HL-60 (cell line): ENCODE measurements around the gene LIPC.

Source experiments
- DNase-seq, 2 experiments: peaks; one replicate each; pipeline ENCODE4 v3.0.0-alpha.2; 2010 to 2020; ENCODE audit warnings: low read depth in 1 of 2, low spot score in 1 of 2
- H3K27ac ChIP-seq: fragments of 250-450 bp; sonication (Bioruptor Pico); replicated peaks from 2 replicates; pipeline ENCODE4 v1.5.1; 2020; ENCODE audit warnings: mild to moderate bottlenecking, moderate library complexity
- H3K27me3 ChIP-seq: fragments of 250-450 bp; sonication (Bioruptor Pico); 2 replicates; pipeline ENCODE4 v1.5.1; 2021; ENCODE audit warnings: mild to moderate bottlenecking, moderate library complexity; ENCODE audit not compliant: insufficient read depth, poor library complexity, severe bottlenecking
- H3K4me3 ChIP-seq: replicated peaks from 2 replicates; pipeline ENCODE4 v1.5.1; 2011; ENCODE audit warnings: mild to moderate bottlenecking, control low read depth, low read length; ENCODE audit not compliant: insufficient read depth
- GABPA ChIP-seq: IDR thresholded peaks from 2 replicates; pipeline ENCODE4 v1.6.1; 2012; ENCODE audit warnings: low read depth
- POLR2AphosphoS5 ChIP-seq: IDR thresholded peaks from 2 replicates; pipeline ENCODE4 v1.6.1; 2012; ENCODE audit warnings: low read depth
- SPI1 ChIP-seq: IDR thresholded peaks from 2 replicates; pipeline ENCODE4 v1.6.1; 2012; ENCODE audit warnings: low read depth, mild to moderate bottlenecking, borderline replicate concordance
- TF ChIP-seq, protein P1 (sequence below): IDR thresholded peaks from one replicate; pipeline ENCODE4 v1.5.1; 2011; ENCODE audit warnings: low read length, control low read depth, inconsistent platforms; ENCODE audit not compliant: insufficient read depth
- TF ChIP-seq, protein P2 (sequence below): IDR thresholded peaks from 2 replicates; pipeline ENCODE4 v1.6.1; 2012; ENCODE audit warnings: low read depth; ENCODE audit not compliant: insufficient replicate concordance

LIPC gene

DNA sequence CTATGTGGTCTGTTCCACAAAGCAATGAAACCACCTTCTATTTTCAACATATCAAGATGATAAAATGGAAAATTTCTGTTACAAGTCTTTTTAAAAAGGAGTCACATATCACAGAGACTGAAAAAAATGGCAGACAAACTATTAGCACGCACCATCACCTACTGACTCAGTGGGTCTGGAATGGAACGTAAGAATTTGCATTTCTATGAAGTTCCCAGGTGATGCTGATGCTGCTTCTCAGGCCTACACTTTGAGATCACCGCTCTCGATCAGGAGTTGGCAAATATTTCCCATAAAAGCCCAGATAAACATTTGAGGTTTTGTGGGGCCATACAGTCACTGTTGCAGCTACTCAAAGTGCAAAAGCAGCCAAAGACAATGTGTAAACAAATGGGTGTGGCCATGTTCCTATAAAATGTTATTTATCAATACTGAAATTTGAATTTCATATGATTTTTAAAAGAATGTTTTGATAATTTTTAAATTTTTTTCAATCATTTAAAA lies 174.8 kb downstream of the LIPC start:
- Histone ChIP-seq H3K4me3 (no peak overlapping the region), H3K27me3 (no peaks in the 10 kb centered on the region), H3K27ac (no peak overlapping the region)
- no peak for TF ChIP-seq POLR2AphosphoS5
- TF ChIP-seq, protein P1, sequence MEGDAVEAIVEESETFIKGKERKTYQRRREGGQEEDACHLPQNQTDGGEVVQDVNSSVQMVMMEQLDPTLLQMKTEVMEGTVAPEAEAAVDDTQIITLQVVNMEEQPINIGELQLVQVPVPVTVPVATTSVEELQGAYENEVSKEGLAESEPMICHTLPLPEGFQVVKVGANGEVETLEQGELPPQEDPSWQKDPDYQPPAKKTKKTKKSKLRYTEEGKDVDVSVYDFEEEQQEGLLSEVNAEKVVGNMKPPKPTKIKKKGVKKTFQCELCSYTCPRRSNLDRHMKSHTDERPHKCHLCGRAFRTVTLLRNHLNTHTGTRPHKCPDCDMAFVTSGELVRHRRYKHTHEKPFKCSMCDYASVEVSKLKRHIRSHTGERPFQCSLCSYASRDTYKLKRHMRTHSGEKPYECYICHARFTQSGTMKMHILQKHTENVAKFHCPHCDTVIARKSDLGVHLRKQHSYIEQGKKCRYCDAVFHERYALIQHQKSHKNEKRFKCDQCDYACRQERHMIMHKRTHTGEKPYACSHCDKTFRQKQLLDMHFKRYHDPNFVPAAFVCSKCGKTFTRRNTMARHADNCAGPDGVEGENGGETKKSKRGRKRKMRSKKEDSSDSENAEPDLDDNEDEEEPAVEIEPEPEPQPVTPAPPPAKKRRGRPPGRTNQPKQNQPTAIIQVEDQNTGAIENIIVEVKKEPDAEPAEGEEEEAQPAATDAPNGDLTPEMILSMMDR: no peak
- TF ChIP-seq, protein P2, sequence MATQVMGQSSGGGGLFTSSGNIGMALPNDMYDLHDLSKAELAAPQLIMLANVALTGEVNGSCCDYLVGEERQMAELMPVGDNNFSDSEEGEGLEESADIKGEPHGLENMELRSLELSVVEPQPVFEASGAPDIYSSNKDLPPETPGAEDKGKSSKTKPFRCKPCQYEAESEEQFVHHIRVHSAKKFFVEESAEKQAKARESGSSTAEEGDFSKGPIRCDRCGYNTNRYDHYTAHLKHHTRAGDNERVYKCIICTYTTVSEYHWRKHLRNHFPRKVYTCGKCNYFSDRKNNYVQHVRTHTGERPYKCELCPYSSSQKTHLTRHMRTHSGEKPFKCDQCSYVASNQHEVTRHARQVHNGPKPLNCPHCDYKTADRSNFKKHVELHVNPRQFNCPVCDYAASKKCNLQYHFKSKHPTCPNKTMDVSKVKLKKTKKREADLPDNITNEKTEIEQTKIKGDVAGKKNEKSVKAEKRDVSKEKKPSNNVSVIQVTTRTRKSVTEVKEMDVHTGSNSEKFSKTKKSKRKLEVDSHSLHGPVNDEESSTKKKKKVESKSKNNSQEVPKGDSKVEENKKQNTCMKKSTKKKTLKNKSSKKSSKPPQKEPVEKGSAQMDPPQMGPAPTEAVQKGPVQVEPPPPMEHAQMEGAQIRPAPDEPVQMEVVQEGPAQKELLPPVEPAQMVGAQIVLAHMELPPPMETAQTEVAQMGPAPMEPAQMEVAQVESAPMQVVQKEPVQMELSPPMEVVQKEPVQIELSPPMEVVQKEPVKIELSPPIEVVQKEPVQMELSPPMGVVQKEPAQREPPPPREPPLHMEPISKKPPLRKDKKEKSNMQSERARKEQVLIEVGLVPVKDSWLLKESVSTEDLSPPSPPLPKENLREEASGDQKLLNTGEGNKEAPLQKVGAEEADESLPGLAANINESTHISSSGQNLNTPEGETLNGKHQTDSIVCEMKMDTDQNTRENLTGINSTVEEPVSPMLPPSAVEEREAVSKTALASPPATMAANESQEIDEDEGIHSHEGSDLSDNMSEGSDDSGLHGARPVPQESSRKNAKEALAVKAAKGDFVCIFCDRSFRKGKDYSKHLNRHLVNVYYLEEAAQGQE: no peak
- no peak for TF ChIP-seq SPI1
- TF ChIP-seq GABPA: no peak
- DNase-seq: no peak

DNA sequence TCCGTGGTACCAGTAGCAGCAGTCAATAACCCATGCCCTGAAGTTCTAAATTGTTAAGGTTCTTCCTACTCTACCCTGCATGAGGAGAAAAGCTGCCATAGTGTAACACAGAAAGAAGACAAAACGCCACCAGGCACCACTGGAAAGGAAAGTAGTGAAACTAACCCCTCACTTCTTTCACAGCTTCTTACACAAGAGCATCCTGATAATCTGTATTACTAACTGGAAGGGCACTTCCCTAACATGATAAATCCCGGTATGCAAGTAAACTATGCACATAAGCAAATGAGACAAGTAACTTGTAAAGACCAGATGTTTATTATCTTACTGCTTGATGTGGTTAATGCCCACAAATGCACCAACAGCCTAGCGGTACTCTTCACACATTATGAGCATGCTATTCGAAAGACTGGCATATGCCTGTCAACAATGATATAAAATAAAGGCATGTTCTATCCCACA lies 176.4 kb downstream of the LIPC start:
- H3K4me3 ChIP-seq: no peak overlapping the region
- no peak for TF ChIP-seq POLR2AphosphoS5
- TF ChIP-seq, protein P2: no peak
- no peak for TF ChIP-seq SPI1
- TF ChIP-seq GABPA: no peak
- TF ChIP-seq, protein P1: no peak
- no peak for DNase-seq

DNA sequence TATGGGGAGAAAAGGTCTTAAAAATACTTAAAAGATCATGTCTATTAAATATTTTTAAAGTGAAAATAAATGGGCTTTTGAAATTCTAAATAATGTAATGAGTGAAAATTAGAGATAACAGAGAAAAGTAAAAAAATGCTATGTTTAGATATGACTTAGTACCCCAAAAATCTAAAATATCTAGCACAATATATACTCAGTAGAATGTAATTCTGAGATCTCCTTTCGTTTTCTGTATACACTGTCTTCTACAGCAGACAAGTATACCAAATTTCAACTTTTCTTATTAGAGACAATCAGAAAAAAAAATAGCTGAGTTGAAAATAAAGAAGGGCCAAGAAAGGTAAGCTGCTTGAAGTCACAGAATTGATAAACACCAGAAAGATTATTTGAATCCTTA lies 176.9 kb downstream of the LIPC start:
- no peak for TF ChIP-seq SPI1
- TF ChIP-seq GABPA: no peak
- TF ChIP-seq, protein P1: no peak
- no peak for TF ChIP-seq POLR2AphosphoS5
- TF ChIP-seq, protein P2: no peak
- Histone ChIP-seq H3K27me3 (no peaks in the 10 kb centered on the region), H3K27ac (no peak overlapping the region), H3K4me3 (no peak overlapping the region)
- no peak for DNase-seq

More for the DNA sequence above, 176.4 kb downstream of the LIPC start:
- H3K27ac ChIP-seq: no peak overlapping the region
- no peaks in the 10 kb centered on the region for H3K27me3 ChIP-seq
